Activated CD8-positive, alpha-beta memory T cell treated with anti-CD3 and anti-CD28 coated beads, Interleukin-2, amount 50 U/mL, for 24 hours (primary cell): ENCODE measurements around the gene CCDC93.

ENCODE experiments used
- DNase-seq: peaks from one replicate; pipeline ENCODE4 v3.0.0-alpha.2; 2020; ENCODE audit errors: extremely low read depth

The CCDC93 gene

GRCh38 chr2:117902933-117903332, 110.9 kb downstream of the CCDC93 start:
- no peak for DNase-seq

DNA sequence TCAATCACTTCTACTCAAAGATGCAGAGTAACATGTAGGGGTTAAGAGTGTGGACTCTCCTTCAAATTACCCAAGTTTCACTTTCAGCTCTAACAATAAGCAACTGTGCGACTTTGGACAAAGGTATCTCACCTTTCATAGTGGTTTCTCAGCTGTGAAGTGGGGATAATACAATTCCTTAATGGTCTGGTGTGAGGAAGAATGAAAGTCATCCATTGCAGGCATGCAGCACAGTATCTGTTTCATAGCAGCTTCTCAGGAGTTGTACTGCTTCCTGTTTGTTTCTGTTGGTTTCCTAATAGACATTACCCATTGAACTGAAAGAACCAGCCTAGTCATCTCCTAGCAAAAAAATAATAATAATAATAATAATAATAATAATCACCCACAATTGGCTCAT, 125.0 kb downstream of the CCDC93 start:
- DNase-seq, result no peak

DNA sequence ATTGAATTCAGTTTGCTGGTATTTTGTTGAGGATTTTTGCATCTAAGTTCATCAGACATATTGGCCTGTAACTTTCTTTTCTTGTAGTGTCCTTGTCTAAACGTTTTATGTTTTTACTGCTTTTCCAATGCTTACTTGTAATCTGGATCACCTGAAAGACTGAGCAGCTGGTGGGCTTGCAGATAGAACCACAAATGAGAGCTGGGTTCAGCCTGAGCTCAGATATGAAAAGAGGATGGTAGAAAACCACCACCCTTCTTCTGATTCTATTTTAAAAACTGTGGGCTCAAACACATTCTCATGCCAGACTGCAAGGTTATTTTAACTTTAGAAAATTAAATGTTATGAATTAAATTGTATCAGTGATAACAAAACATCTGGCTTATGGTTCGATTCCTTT, 128.6 kb downstream of the CCDC93 start:
- no peak for DNase-seq

DNA sequence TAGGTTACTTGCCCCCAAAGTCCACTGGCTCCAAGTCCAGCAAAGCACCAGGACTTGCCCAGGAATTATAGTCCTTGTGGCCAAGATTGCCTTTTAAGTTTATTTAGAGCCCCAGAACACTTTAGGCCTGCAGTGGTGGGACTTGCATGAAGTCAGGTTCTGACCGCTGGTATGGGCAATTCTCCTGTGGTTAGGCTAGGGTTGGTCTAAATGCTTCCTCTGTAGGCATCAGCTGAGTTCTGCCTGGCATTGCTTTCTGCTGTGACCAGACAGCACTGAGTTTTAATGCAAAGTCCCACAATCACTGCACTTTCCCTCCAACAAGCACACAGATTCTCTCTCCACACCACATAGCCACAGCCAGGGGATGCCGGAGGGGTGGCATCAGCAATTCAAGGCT, 134.9 kb downstream of the CCDC93 start:
- no peak for DNase-seq

GRCh38 chr2:117875786-117876185, 138.1 kb downstream of the CCDC93 start:
- DNase-seq, result no peak
